ENCODE results near the gene CCDC85B.

GRCh38 chr11:65887723-65888162 lies 2.7 kb upstream of the CCDC85B start:
- TF ChIP-seq, protein P1, sequence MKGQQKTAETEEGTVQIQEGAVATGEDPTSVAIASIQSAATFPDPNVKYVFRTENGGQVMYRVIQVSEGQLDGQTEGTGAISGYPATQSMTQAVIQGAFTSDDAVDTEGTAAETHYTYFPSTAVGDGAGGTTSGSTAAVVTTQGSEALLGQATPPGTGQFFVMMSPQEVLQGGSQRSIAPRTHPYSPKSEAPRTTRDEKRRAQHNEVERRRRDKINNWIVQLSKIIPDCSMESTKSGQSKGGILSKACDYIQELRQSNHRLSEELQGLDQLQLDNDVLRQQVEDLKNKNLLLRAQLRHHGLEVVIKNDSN (IDR thresholded peaks at IDR 0.05) = no peak
- TF ChIP-seq FOXM1 (IDR thresholded peaks at IDR 0.05; ENCODE audit: borderline replicate concordance, low read depth) (no peak), CEBPB (IDR thresholded peaks at IDR 0.05) (no peak), TAF1 (IDR thresholded peaks at IDR 0.05; ENCODE audit: low read depth) (no peak), EP300 (IDR thresholded peaks at IDR 0.05; ENCODE audit: borderline replicate concordance) (no peak), MAX (IDR thresholded peaks at IDR 0.05) (no peak), RAD21 (IDR thresholded peaks at IDR 0.05; ENCODE audit: low read depth) (no peak), REST (IDR thresholded peaks at IDR 0.05; ENCODE audit: low read depth) (no peak), CREB1 (IDR thresholded peaks at IDR 0.05; ENCODE audit: low read depth) (no peak), YY1 (IDR thresholded peaks at IDR 0.05; ENCODE audit: low read depth) (no peak), ZBTB7A (IDR thresholded peaks at IDR 0.05; ENCODE audit: low read depth) (no peak), NFIC (IDR thresholded peaks at IDR 0.05) (no peak), TCF12 (IDR thresholded peaks at IDR 0.05; ENCODE audit: low read depth) (no peak), EGR1 (IDR thresholded peaks at IDR 0.05) (no peak)
